Thoracic aorta (tissue), 2 donors: ENCODE results near the gene TNNT2. TPM values are rescaled to one million over a fixed set of nuclear protein-coding genes. Genes with fewer than 3 reads are reported as not detected.

Source experiments
- ATAC-seq: fragments of 150-250 bp; one replicate; pipeline ENCODE4 v1.8.0; 2017; ENCODE audit warnings: low read depth; ENCODE audit not compliant: insufficient number of reproducible peaks, low FRiP score
- DNase-seq: peaks from one replicate; pipeline ENCODE4 v3.0.0-alpha.2; 2020; ENCODE audit warnings: low spot score
- H3K27ac ChIP-seq, 2 donors: fragments of 200-600 bp; sonication (generic); 1 replicate in 1 of 2; 2 replicates in 1 of 2; pipeline ENCODE4 v1.5.1; 2016; ENCODE audit warnings: mild to moderate bottlenecking in 2 of 2, moderate library complexity in 2 of 2
- H3K27me3 ChIP-seq: fragments of 200-600 bp; sonication (generic); replicated peaks from 2 replicates; pipeline ENCODE4 v1.6.0; 2016; ENCODE audit warnings: mild to moderate bottlenecking; ENCODE audit not compliant: insufficient read depth
- H3K36me3 ChIP-seq: fragments of 200-600 bp; sonication (generic); one replicate; pipeline ENCODE4 v1.5.1; 2016
- H3K4me1 ChIP-seq, 2 donors: fragments of 200-600 bp; sonication (generic); 1 replicate in 1 of 2; 2 replicates in 1 of 2; pipeline versions ENCODE4 v1.5.1 to v1.6.0; 2016; ENCODE audit warnings: low read depth in 2 of 2, mild to moderate bottlenecking in 1 of 2; ENCODE audit not compliant: control insufficient read depth in 1 of 2
- H3K4me3 ChIP-seq: fragments of 200-600 bp; sonication (generic); 2 replicates; pipeline ENCODE4 v1.5.1; 2016; ENCODE audit warnings: mild to moderate bottlenecking
- H3K9me3 ChIP-seq: fragments of 200-600 bp; sonication (generic); 2 replicates; pipeline ENCODE4 v1.5.1; 2016
- CTCF ChIP-seq: fragments of 200-600 bp; sonication (generic); IDR thresholded peaks from one replicate; pipeline ENCODE4 v1.5.1; 2019; ENCODE audit warnings: antibody characterized with exemption
- total RNA-seq, 2 donors: library from RNA; depleted of rRNA; stranded (reverse); fragments of >200 nt; gene quantifications; one replicate each; pipeline versions ENCODE4 v1.1.0 to v1.2.3, GENCODE V29; 2016

TNNT2 gene
- total RNA-seq, 2 donors from 2014 or later, result 0.21 TPM; not detected in 1

DNA sequence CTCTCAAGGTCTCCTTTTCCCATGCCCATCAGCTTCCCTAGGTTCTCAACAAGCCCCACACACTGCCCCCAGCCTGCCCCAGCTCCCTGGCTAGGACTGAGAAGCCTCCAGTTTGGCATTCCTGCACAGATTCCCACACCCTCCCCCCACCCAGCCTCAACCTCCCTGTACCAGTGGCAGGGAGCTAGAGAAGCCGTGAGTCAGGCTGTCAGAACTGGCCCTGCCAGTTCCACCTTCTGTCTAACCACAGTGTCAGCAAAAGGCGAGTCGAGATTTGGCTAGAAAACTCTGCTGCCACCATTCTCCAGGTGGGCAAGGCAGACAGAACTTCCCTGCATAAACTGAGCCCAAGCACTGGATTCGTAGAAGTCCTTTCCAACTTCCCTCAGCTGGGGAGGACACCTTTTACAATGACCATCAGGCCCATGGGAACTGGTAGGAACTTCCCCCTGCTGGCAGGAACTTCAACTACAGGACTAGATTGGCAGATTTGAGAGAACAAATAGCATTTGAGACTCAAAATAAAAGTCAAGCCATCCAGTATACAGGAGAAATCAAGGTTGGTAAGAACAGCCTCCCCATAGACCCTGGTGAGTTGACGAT, 31.0 kb downstream of the TNNT2 start:
- ATAC-seq (no peak), DNase-seq (no peak)
- TF ChIP-seq CTCF, result peak; percentile 37
- H3K9me3 ChIP-seq, result no peaks in the 10 kb centered on the region
- no peaks in the 10 kb centered on the region for H3K36me3 ChIP-seq
- no peaks in the 10 kb centered on the region for H3K4me1 ChIP-seq
- H3K4me3 ChIP-seq, result no peak overlapping the region
- H3K27ac ChIP-seq, result no peak overlapping the region
- H3K27me3 ChIP-seq, result no peaks in the 10 kb centered on the region

- H3K9me3 ChIP-seq, result no peaks in the 10 kb centered on the region
- TF ChIP-seq CTCF, result no peak
- no peaks in the 10 kb centered on the region for H3K36me3 ChIP-seq
- no peaks in the 10 kb centered on the region for H3K27me3 ChIP-seq
- no peaks in the 10 kb centered on the region for H3K4me1 ChIP-seq
- ATAC-seq (no peak), DNase-seq (no peak)
- H3K4me3 ChIP-seq, result no peak overlapping the region
- no peak overlapping the region for H3K27ac ChIP-seq
Observed at GRCh38 chr1:201345081-201345355, 32.5 kb downstream of the TNNT2 start.

GRCh38 chr1:201344206-201345080, 33.0 kb downstream of the TNNT2 start:
- DNase-seq (no peak), ATAC-seq (no peak)
- Histone ChIP-seq H3K36me3 (no peaks in the 10 kb centered on the region), H3K4me3 (no peak overlapping the region), H3K4me1 (no peaks in the 10 kb centered on the region), H3K27ac (no peak overlapping the region), H3K27me3 (no peaks in the 10 kb centered on the region), H3K9me3 (no peaks in the 10 kb centered on the region)
- no peak for TF ChIP-seq CTCF

DNA sequence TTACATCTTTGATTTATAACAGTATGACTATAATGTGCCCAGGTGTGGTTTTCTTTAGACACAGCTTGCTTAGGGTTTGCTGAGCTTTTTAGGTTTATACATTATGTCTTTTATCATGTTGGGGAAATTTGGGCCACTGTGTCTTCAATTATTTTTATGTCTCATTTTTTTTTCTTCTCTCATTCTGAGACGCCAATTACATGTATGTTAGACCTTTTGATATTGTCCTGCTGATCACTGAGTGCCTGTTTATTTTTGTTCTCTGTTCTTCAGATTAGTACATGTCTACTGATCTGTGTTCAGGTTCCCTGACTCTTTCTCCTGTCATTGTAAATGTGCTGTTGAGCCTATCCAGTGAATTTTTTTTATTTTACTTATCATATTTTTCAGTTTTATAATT, 36.1 kb downstream of the TNNT2 start:
- H3K9me3 ChIP-seq, result no peaks in the 10 kb centered on the region
- H3K4me3 ChIP-seq, result no peak overlapping the region
- no peak overlapping the region for H3K27ac ChIP-seq
- H3K4me1 ChIP-seq, result no peaks in the 10 kb centered on the region
- no peaks in the 10 kb centered on the region for H3K27me3 ChIP-seq
- no peaks in the 10 kb centered on the region for H3K36me3 ChIP-seq
- TF ChIP-seq CTCF, result no peak
- ATAC-seq (no peak), DNase-seq (no peak)

DNA sequence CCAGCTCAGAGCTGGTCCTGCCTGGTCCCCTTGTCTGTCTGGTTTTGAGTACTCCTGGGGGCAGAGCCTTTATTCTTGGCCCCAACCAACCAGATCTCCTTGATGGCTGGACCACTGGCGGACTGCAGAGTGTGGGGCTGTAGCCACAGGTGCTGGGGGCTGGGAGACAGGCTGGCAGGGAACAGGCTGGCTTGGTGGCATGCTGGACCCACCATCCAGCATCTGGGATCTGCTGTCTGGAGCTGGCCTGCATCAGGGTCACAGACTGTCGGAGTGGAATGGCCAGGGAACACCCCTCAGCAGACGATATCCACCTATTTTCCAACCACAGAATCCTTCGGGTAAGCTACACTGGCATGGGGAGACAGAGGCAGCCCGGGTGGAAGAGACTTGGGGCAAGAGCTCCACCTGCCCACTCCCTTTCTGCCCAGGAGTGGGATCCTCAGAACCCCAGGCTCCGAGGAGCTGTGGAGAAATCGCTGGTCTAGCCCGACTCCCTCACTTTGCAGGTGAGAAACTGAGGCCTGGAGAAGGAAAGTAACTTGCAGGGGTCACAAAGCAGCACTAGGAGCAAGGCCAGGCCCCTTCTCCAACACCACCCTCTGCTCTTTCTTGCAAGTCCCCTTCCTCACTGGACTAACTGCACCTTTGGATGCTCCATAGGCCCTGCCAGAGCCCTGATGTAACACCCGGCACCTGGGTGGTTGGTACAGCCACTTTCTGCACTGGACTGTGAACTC, 40.6 kb downstream of the TNNT2 start:
- no peak for DNase-seq
- Histone ChIP-seq H3K36me3 (no peaks in the 10 kb centered on the region), H3K4me1 (no peaks in the 10 kb centered on the region), H3K4me3 (no peak overlapping the region), H3K27ac (no peak overlapping the region), H3K27me3 (no peaks in the 10 kb centered on the region), H3K9me3 (no peaks in the 10 kb centered on the region)
- no peak for TF ChIP-seq CTCF
- ATAC-seq, result no peak
